Skeletal muscle satellite cell (primary cell): ENCODE data around the gene PRKCZ.

ENCODE experiments used
- H3K27me3 ChIP-seq: 2 replicates; pipeline ENCODE4 v1.7.0; 2013; ENCODE audit warnings: low read length; ENCODE audit not compliant: control insufficient read depth, insufficient read depth
- H3K36me3 ChIP-seq: 2 replicates; pipeline ENCODE4 v1.7.0; 2013; ENCODE audit warnings: mild to moderate bottlenecking, control low read depth, low read length; ENCODE audit not compliant: insufficient read depth
- H3K4me1 ChIP-seq: 2 replicates; pipeline ENCODE4 v1.7.0; 2013; ENCODE audit warnings: low read length; ENCODE audit not compliant: control insufficient read depth, insufficient read depth
- H3K4me2 ChIP-seq: 2 replicates; pipeline ENCODE4 v1.7.0; 2013; ENCODE audit warnings: mild to moderate bottlenecking, low read length
- H3K4me3 ChIP-seq: 2 replicates; pipeline ENCODE4 v1.7.0; 2013; ENCODE audit warnings: low read length
- H3K9ac ChIP-seq: 2 replicates; pipeline ENCODE4 v1.7.0; 2013; ENCODE audit warnings: mild to moderate bottlenecking, low read depth, low read length, moderate library complexity
- H3K9me3 ChIP-seq: replicated peaks from 2 replicates; pipeline ENCODE4 v1.7.0; 2013; ENCODE audit warnings: mild to moderate bottlenecking, control low read depth, low read length

The PRKCZ gene

GRCh38 chr1:2206813-2207487 lies 156.7 kb downstream of the PRKCZ start:
- Histone ChIP-seq H3K4me3 (peak overlapping the region; percentile 60), H3K4me2 (peak overlapping the region; percentile 81), H3K4me1 (peaks cover 53% of the 10 kb centered on the region), H3K27me3 (no peaks in the 10 kb centered on the region), H3K9ac (peak overlapping the region; percentile 73), H3K9me3 (no peaks in the 10 kb centered on the region), H3K36me3 (no peaks in the 10 kb centered on the region)

- H3K4me1 ChIP-seq, result peaks cover 68% of the 10 kb centered on the region
- H3K4me2 ChIP-seq, result peak overlapping the region; percentile 81
- no peaks in the 10 kb centered on the region for H3K27me3 ChIP-seq
- no peaks in the 10 kb centered on the region for H3K36me3 ChIP-seq
- peak overlapping the region; percentile 60 for H3K4me3 ChIP-seq
- no peaks in the 10 kb centered on the region for H3K9me3 ChIP-seq
- peak overlapping the region; percentile 73 for H3K9ac ChIP-seq
Measured at GRCh38 chr1:2208309-2209239, 158.4 kb downstream of the PRKCZ start.

GRCh38 chr1:2209400-2210083 lies 159.3 kb downstream of the PRKCZ start:
- H3K36me3 ChIP-seq, result no peaks in the 10 kb centered on the region
- H3K9ac ChIP-seq, result peak overlapping the region; percentile 13
- no peaks in the 10 kb centered on the region for H3K27me3 ChIP-seq
- H3K4me2 ChIP-seq, result peak overlapping the region; percentile 81
- no peak overlapping the region for H3K4me3 ChIP-seq
- H3K4me1 ChIP-seq, result peaks cover 69% of the 10 kb centered on the region
- H3K9me3 ChIP-seq, result no peaks in the 10 kb centered on the region

GRCh38 chr1:2210084-2210653 lies 160.0 kb downstream of the PRKCZ start:
- Histone ChIP-seq H3K9me3 (no peaks in the 10 kb centered on the region), H3K4me1 (peaks cover 72% of the 10 kb centered on the region), H3K27me3 (no peaks in the 10 kb centered on the region), H3K36me3 (no peaks in the 10 kb centered on the region), H3K4me3 (no peak overlapping the region), H3K9ac (no peak overlapping the region), H3K4me2 (no peak overlapping the region)

- Histone ChIP-seq H3K27me3 (no peaks in the 10 kb centered on the region), H3K4me3 (no peak overlapping the region), H3K4me2 (no peak overlapping the region), H3K4me1 (peaks cover 66% of the 10 kb centered on the region), H3K9ac (no peak overlapping the region), H3K36me3 (no peaks in the 10 kb centered on the region), H3K9me3 (no peaks in the 10 kb centered on the region)
Measured at GRCh38 chr1:2210786-2211185, 160.6 kb downstream of the PRKCZ start.

- Histone ChIP-seq H3K9ac (peak overlapping the region; percentile 87), H3K9me3 (no peaks in the 10 kb centered on the region), H3K4me1 (peaks cover 54% of the 10 kb centered on the region), H3K4me2 (peak overlapping the region; percentile 83), H3K4me3 (peak overlapping the region; percentile 57), H3K27me3 (no peaks in the 10 kb centered on the region), H3K36me3 (no peaks in the 10 kb centered on the region)
Measured at GRCh38 chr1:2212274-2212531, 162.0 kb downstream of the PRKCZ start.

- H3K9me3 ChIP-seq, result no peaks in the 10 kb centered on the region
- peak overlapping the region; percentile 83 for H3K4me2 ChIP-seq
- H3K4me1 ChIP-seq, result peaks cover 48% of the 10 kb centered on the region
- no peaks in the 10 kb centered on the region for H3K36me3 ChIP-seq
- H3K9ac ChIP-seq, result peak overlapping the region; percentile 87
- no peaks in the 10 kb centered on the region for H3K27me3 ChIP-seq
- peak overlapping the region; percentile 59 for H3K4me3 ChIP-seq
Measured at GRCh38 chr1:2212532-2213491, 162.6 kb downstream of the PRKCZ start.

GRCh38 chr1:2213576-2214505 lies 163.6 kb downstream of the PRKCZ start:
- Histone ChIP-seq H3K27me3 (no peaks in the 10 kb centered on the region), H3K4me3 (peak overlapping the region; percentile 59), H3K9ac (peak overlapping the region; percentile 87), H3K9me3 (no peaks in the 10 kb centered on the region), H3K36me3 (no peaks in the 10 kb centered on the region), H3K4me1 (peaks cover 39% of the 10 kb centered on the region), H3K4me2 (peak overlapping the region; percentile 83)

GRCh38 chr1:2214541-2215241 lies 164.5 kb downstream of the PRKCZ start:
- peak overlapping the region; percentile 87 for H3K9ac ChIP-seq
- peak overlapping the region; percentile 83 for H3K4me2 ChIP-seq
- no peaks in the 10 kb centered on the region for H3K27me3 ChIP-seq
- H3K4me1 ChIP-seq, result peaks cover 30% of the 10 kb centered on the region
- H3K4me3 ChIP-seq, result peak overlapping the region; percentile 19
- H3K36me3 ChIP-seq, result no peaks in the 10 kb centered on the region
- no peaks in the 10 kb centered on the region for H3K9me3 ChIP-seq
